22Rv1 (cell line): ENCODE data around the gene DUSP1.

ENCODE experiments used
- CTCF ChIP-seq: fragments of 450-650 bp; IDR thresholded peaks from 2 replicates; pipeline ENCODE4 v1.5.1; 2017; ENCODE audit warnings: mild to moderate bottlenecking
- ZFX ChIP-seq: fragments of 450-650 bp; IDR thresholded peaks from 2 replicates; pipeline ENCODE4 v1.6.1; 2017; ENCODE audit warnings: antibody characterized with exemption, borderline replicate concordance

GRCh38 chr5:172746725-172747124 is 24.3 kb downstream of the DUSP1 start:
- TF ChIP-seq CTCF (no peak), ZFX (no peak)
